ENCODE measurements around the gene CAMK4. TPM values are rescaled to one million over a fixed set of nuclear protein-coding genes. Genes with fewer than 3 reads are reported as not detected.

Gene CAMK4
- total RNA-seq, 1 experiment from 2014 or later: 10.6 TPM

GRCh38 chr5:111472096-111472495 lies 247.9 kb downstream of the CAMK4 start:
- H3K36me3 Mint-ChIP-seq: peaks cover 9% of the 10 kb centered on the region
- peaks cover 16% of the 10 kb centered on the region for H3K9me3 Mint-ChIP-seq
- no peaks in the 10 kb centered on the region for H3K27me3 Mint-ChIP-seq (ENCODE audit: low read depth)
- POLR2A ChIA-PET: no interaction called here
- H3K4me1 Mint-ChIP-seq: no peaks in the 10 kb centered on the region
- H3K4me3 Mint-ChIP-seq: no peak overlapping the region
- CTCF ChIA-PET: interaction anchor here (1.5 kb wide), 2 partner anchors 11 to 314 kb away, joined by 3 read pairs; no protein-coding TSS in a partner anchor
- H3K27ac Mint-ChIP-seq: no peak overlapping the region
- no peak for DNase-seq (ENCODE audit: low spot score)
- TF ChIP-seq NFE2L1 (CRISPR knock-in tag; IDR thresholded peaks at IDR 0.05) (no peak), HMGXB4 (CRISPR knock-in tag; IDR thresholded peaks at IDR 0.05) (no peak), TEAD1 (CRISPR knock-in tag; IDR thresholded peaks at IDR 0.05) (no peak), ELF4 (CRISPR knock-in tag; IDR thresholded peaks at IDR 0.05; ENCODE audit: low read depth) (no peak), TCF7 (CRISPR knock-in tag; IDR thresholded peaks at IDR 0.05; ENCODE audit: low read depth) (no peak), AFF4 (CRISPR knock-in tag; IDR thresholded peaks at IDR 0.05; ENCODE audit: borderline replicate concordance) (no peak), SOX15 (CRISPR knock-in tag; IDR thresholded peaks at IDR 0.05) (no peak), SP1 (CRISPR knock-in tag; conservative IDR thresholded peaks at IDR 0.05) (no peak), JUN (CRISPR knock-in tag; IDR thresholded peaks at IDR 0.05) (no peak)
- TF ChIP-seq, protein P1, sequence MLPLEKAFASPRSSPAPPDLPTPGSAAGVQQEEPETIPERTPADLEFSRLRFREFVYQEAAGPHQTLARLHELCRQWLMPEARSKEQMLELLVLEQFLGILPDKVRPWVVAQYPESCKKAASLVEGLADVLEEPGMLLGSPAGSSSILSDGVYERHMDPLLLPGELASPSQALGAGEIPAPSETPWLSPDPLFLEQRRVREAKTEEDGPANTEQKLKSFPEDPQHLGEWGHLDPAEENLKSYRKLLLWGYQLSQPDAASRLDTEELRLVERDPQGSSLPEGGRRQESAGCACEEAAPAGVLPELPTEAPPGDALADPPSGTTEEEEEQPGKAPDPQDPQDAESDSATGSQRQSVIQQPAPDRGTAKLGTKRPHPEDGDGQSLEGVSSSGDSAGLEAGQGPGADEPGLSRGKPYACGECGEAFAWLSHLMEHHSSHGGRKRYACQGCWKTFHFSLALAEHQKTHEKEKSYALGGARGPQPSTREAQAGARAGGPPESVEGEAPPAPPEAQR (CRISPR knock-in tag; IDR thresholded peaks at IDR 0.05): no peak
- ATAC-seq: no peak

- Mint-ChIP-seq H3K9me3 (peaks cover 12% of the 10 kb centered on the region), H3K27me3 (ENCODE audit: low read depth) (no peaks in the 10 kb centered on the region), H3K4me1 (no peaks in the 10 kb centered on the region), H3K4me3 (no peak overlapping the region), H3K36me3 (peaks cover 9% of the 10 kb centered on the region), H3K27ac (no peak overlapping the region)
- no peak for ATAC-seq
- POLR2A ChIA-PET: no interaction called here
- CTCF ChIA-PET: interaction anchor here (1.5 to 1.7 kb wide), 2 partner anchors 59 to 315 kb away, joined by 3 to 4 read pairs; no protein-coding TSS in a partner anchor
- DNase-seq (ENCODE audit: low spot score): no peak
- no peak for TF ChIP-seq ZNF263 (CRISPR knock-in tag; IDR thresholded peaks at IDR 0.05; ENCODE audit: low read depth)
- no peak for TF ChIP-seq ELF4 (CRISPR knock-in tag; IDR thresholded peaks at IDR 0.05; ENCODE audit: low read depth)
- TF ChIP-seq KAT7 (CRISPR knock-in tag; IDR thresholded peaks at IDR 0.05; ENCODE audit: borderline replicate concordance): no peak
- TF ChIP-seq PRRX2 (CRISPR knock-in tag; IDR thresholded peaks at IDR 0.05): no peak
- TF ChIP-seq, protein P2, sequence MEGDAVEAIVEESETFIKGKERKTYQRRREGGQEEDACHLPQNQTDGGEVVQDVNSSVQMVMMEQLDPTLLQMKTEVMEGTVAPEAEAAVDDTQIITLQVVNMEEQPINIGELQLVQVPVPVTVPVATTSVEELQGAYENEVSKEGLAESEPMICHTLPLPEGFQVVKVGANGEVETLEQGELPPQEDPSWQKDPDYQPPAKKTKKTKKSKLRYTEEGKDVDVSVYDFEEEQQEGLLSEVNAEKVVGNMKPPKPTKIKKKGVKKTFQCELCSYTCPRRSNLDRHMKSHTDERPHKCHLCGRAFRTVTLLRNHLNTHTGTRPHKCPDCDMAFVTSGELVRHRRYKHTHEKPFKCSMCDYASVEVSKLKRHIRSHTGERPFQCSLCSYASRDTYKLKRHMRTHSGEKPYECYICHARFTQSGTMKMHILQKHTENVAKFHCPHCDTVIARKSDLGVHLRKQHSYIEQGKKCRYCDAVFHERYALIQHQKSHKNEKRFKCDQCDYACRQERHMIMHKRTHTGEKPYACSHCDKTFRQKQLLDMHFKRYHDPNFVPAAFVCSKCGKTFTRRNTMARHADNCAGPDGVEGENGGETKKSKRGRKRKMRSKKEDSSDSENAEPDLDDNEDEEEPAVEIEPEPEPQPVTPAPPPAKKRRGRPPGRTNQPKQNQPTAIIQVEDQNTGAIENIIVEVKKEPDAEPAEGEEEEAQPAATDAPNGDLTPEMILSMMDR (IDR thresholded peaks at IDR 0.05): no peak
- no peak for TF ChIP-seq USF1 (CRISPR knock-in tag; IDR thresholded peaks at IDR 0.05)
- no peak for TF ChIP-seq FOXJ3 (CRISPR knock-in tag; IDR thresholded peaks at IDR 0.05; ENCODE audit: borderline replicate concordance)
- TF ChIP-seq ARID4B (CRISPR knock-in tag; IDR thresholded peaks at IDR 0.05; ENCODE audit: borderline replicate concordance): no peak
- TF ChIP-seq RELA (CRISPR knock-in tag; IDR thresholded peaks at IDR 0.05; ENCODE audit: borderline replicate concordance): no peak
- no peak for TF ChIP-seq ZNF219 (CRISPR knock-in tag; IDR thresholded peaks at IDR 0.05; ENCODE audit: borderline replicate concordance)
- no peak for TF ChIP-seq CREB1 (CRISPR knock-in tag; IDR thresholded peaks at IDR 0.05)
- no peak for TF ChIP-seq ZBTB21 (CRISPR knock-in tag; IDR thresholded peaks at IDR 0.05; ENCODE audit: borderline replicate concordance)
These were observed 248.4 kb downstream of the CAMK4 start for GRCh38 chr5:111472579-111472978.
